NOMO-1 treated with dmso at 0.1 percent for 144 hours (cell line): Measurements from ENCODE around the gene ATOH8.

Source experiments
- DNase-seq: peaks from one replicate; lab custom pipeline; 2025; ENCODE audit not compliant: unreplicated experiment; lab: John Stamatoyannopoulos, UW

Gene ATOH8

DNA sequence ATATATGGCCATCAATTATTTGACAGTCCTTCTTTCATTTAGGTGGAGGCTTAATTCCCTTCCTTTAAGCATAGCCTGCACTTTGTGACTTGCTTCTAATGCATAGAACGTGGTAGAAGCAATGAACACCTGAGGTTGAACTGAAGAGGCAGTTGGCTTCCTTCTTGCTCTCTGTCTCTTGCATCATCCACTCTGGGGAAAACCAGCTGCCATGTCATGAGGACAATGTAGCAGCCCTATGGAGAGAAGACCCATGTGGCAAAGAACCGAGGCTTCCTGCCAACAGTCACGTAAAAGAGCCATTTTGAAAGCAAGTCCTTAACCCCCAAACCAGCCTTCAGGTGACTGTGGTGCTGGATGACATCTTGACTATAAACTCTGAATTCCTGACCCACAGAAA is 46.8 kb downstream of the ATOH8 start:
- DNase-seq: no peak

GRCh38 chr2:85801871-85802270 is 48.1 kb downstream of the ATOH8 start:
- DNase-seq: no peak

GRCh38 chr2:85802354-85803103 is 48.7 kb downstream of the ATOH8 start:
- no peak for DNase-seq

DNA sequence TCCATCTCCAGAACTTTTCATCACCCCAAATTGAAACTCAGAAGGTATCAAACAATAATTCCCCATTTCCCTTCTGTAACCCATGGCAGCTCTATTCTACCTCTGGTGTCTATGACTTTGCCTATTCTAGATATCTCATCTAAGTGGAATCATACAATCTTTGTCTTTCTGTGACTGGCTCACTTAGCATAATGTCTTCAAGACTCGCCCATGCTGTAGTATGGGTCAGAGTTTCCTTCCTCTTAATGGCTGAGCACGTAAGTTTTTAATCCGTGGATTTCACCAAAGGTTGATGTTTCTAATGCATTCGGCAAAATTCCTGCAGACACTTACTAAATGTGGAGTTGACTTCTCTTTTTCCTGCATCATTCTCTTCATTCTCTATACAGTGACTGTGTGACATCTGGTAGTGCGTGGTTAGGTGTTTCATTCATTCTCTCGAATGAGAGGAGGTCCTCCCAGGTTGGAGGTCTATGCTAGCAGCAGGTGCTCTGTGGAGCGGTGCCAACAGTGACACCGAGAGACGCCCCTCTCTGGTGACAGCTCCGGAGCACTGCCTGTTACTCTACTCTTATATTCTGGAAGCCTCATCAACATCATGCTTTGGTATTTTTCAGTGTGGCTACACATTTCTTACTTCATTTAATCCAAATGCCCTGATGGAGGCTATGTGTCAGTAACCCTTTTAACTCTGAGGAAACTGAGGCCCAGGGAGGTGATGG is 50.1 kb downstream of the ATOH8 start:
- DNase-seq: no peak

GRCh38 chr2:85804583-85804982 is 50.8 kb downstream of the ATOH8 start:
- no peak for DNase-seq

GRCh38 chr2:85806358-85807118 is 52.7 kb downstream of the ATOH8 start:
- DNase-seq: no peak

GRCh38 chr2:85807756-85808155 is 54.0 kb downstream of the ATOH8 start:
- no peak for DNase-seq

- DNase-seq: no peak
Measured at GRCh38 chr2:85810371-85811179, 56.8 kb downstream of the ATOH8 start.

GRCh38 chr2:85811180-85812093 is 57.6 kb downstream of the ATOH8 start:
- DNase-seq: no peak

DNA sequence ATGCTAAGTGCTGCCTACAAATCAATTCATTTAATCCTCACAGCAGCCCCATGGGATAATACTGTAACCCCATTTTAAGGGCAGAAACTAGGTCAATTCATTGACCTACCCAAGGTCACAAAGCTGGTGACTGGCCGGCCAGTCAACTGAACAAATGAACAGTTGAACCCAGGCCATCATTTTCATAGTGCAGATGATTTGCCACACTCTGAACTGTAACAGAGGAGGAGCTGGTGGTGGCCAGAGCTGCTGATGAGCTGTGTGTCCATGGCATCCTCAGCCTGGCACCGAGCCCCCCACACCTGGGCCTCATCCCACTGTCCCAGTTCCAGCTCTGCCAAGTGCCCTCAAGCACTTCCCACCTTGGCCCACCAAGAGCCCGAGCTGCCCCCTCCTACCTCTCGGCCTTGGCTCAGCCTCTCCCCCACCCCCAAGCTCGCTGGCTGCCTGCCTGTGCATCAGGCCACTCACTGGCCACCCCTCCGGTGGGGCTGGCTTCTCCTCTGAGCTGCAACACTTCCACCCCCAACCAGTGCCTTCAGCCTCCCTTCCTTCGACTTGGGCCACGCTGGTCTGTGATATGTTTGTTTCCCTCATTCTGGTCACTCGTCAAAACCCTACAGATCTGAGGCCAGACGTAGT is 58.4 kb downstream of the ATOH8 start:
- no peak for DNase-seq

- no peak for DNase-seq
Measured at GRCh38 chr2:85813211-85813981, 59.6 kb downstream of the ATOH8 start.

- peak; percentile 53 for DNase-seq
Measured at GRCh38 chr2:85813982-85814801, 60.4 kb downstream of the ATOH8 start.

- no peak for DNase-seq
Measured at GRCh38 chr2:85814802-85815550, 61.2 kb downstream of the ATOH8 start.

DNA sequence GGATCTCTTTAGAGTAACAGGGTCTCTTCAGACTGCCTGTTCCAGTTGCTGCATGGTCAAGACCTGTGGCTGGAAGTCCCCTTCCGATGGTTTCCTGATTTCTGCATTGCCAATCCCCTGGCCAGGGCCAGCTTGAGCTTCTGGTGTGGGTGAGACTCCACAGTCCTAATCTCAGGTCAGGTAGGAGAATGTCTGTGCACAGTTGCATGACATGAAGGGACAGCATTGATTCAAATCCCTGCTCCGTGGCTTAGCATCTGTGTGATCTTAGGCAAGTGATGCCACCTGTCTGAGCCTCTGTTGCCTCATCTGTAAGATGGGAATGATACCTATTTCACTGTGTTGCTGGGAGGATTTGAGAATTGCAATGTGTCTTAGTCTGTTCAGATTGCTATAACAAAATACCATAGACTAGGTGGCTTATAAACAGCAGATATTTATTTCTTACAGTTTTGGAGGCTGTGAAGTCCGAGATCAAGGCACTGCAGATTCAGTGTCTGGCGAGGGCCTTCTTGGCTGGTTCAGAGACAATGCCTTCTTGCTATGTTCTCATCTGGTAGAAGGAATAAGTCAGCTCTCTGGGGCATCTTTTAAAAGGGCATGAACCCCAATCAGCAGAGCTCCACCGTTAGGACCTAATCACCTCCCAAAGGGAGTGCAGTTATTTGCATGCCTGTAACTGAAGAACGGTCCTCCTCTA is 66.2 kb downstream of the ATOH8 start:
- no peak for DNase-seq

GRCh38 chr2:85822766-85823165 is 69.0 kb downstream of the ATOH8 start:
- DNase-seq: no peak

GRCh38 chr2:85823951-85824350 is 70.2 kb downstream of the ATOH8 start:
- no peak for DNase-seq
